NCI-H128 (cell line): Measurements from ENCODE around the gene PTPN18.
A peak's percentile ranks its signal among the peaks of the same experiment; 100 is the strongest.

Source experiments
- DNase-seq: peaks from one replicate; lab custom pipeline; 2025; ENCODE audit not compliant: unreplicated experiment; lab: John Stamatoyannopoulos, UW

The PTPN18 gene

DNA sequence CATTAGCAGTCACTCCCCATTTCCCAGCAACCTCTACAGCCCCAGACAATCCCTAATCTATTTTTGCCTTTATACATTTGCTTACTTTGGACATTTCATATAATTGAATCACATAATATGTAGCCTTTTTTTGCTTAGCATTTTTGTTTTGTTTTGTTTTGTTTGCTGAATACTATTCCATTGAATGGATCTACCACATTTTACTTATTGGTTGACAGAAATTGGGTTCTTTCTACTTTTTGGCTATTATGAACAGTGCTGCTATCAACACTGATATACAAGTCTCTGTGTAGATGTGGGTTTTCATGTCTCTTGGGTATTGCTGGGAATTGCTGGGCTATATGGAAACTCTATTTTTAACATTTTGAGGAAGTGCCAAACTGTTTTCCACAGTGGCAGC, 7.6 kb downstream of the PTPN18 start:
- DNase-seq: no peak

DNA sequence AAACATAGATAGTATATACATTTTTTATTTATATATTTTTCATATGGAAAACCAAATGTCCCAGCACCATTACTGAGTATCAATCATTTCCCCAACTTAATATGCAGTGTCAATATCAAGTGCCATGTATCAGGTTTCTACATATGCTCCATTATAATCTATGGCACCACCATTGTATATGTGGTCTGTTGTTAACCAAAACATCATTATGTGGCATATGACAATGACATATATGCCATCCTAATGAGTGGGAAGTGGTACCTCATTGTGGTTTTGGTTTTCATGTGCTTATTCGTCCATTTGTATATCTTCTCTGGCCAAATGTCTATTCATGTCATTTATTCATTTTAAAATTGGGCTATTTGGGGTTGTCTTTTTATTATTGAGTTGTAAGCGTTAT, 9.2 kb downstream of the PTPN18 start:
- DNase-seq: no peak

GRCh38 chr2:130365963-130366362, 10.1 kb downstream of the PTPN18 start:
- no peak for DNase-seq

DNA sequence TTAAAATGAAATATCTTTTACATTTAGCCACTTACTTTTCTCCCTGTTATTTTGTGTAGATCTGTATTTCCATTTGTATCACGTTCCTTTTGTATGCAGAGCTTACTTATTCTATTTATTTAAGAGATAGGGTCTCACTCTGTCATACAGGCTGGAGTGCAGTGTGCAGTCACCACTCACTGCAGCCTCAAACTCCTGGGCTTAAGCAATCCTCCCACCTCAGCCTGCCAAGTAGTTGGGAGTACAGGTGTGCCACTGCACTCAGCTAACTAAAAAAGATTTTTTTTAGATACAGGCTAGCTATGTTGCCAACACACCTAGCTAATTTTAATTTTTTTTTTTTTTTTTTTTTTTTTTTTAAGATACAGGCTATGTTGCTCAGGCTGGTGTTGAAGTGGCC, 10.9 kb downstream of the PTPN18 start:
- DNase-seq: no peak

DNA sequence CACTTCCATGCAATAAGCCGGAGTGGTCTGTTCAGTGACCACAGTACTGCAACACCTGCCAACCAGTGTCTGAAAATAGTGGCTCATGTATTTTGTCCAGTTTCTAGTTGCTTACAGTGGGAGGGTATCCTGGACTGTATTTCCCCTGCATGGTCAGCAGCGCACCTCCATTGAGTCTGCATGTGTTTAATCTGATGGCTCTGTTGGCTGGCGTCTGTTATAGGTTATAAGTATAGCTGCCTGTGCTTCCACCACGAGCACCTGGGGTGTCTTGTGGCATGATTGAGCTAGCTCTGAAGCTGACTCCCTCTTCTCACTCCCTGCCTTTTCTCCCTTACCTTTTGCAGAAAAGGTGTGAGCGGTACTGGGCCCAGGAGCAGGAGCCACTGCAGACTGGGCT, 12.9 kb downstream of the PTPN18 start:
- no peak for DNase-seq

- no peak for DNase-seq
Observed at GRCh38 chr2:130369311-130369964, 13.6 kb downstream of the PTPN18 start.

GRCh38 chr2:130369965-130370341, 14.1 kb downstream of the PTPN18 start:
- no peak for DNase-seq

- DNase-seq: no peak
Observed at GRCh38 chr2:130370490-130370889, 14.6 kb downstream of the PTPN18 start.

- DNase-seq: no peak
Observed at GRCh38 chr2:130371723-130372054, 15.8 kb downstream of the PTPN18 start.

GRCh38 chr2:130372055-130372832, 16.4 kb downstream of the PTPN18 start:
- peak; percentile 14 for DNase-seq

DNA sequence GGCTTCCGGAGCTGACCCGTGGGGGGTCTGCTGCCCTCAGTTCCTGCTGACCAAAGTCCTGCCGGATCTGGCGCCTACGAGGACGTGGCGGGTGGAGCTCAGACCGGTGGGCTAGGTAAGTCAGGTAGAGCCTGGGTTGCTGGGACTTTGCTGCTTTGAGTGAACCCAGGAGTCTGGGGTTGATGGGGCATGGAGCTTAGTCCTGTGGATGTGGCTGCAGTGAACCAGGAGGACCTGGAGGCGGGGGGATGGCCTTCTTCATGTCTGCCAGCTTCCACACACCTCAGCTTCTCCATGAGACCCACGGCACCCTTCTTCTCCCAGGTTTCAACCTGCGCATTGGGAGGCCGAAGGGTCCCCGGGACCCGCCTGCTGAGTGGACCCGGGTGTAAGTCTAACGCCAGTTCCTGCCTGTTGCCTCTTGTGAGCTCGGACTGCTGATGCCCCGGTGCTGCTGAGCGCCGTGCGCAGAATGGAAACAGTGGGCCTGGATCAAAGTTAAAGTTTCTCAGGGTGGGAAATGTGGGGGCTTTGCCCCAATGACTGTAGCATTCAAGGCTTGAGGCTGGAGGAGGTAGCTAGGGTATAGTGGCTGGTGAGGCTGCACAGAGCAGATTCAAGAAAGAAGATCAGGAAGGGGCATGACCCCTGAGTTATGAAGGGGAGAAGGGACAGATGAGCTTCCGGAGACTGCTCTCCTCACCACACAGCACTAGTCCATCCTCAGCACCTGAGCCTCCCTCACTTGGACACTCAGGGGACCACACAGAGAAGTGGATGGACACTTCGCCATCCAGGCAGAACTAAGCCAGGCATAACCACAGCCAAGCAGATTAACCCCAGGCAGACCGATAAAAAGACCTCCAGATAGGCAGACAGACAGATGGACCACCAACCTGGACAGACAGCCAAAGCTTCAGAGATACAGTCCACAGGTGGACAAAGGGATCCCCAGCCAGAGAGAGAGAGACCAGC, 17.3 kb downstream of the PTPN18 start:
- DNase-seq: no peak

- no peak for DNase-seq
Observed at GRCh38 chr2:130373808-130374365, 18.0 kb downstream of the PTPN18 start.

DNA sequence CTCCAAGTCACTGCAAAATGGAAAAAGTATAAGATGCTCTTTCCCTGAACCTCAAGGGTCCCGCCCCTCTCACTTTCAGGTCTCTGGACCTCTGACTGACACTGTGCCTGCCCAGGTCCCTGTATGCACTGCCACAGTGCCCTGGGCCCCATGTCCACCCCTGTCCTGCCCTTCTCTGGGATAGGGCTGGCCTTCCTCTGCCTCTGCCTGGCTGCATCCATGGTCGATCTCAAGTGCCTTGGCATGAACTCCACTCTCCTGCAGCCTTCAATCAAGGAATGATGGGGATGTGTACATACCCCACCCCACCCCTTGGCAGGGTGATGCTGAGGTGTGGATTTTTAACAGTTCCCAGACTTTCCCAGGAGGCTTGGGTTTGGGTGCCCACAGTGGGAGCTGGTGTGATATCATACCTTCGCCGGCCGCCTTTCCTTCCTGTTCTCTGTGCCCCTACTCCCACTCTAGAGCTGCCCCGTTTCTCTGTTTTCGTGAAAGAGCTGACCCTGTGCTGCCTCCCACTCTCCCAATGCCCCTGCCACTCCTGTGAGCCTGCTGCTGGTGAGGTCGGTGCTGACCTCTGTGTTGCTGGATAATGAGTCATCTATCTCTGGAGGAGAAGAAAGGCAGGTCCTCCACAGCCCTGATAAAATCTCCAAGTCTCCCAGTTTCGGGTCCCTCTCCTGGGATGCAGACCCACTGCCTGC, 18.9 kb downstream of the PTPN18 start:
- no peak for DNase-seq

DNA sequence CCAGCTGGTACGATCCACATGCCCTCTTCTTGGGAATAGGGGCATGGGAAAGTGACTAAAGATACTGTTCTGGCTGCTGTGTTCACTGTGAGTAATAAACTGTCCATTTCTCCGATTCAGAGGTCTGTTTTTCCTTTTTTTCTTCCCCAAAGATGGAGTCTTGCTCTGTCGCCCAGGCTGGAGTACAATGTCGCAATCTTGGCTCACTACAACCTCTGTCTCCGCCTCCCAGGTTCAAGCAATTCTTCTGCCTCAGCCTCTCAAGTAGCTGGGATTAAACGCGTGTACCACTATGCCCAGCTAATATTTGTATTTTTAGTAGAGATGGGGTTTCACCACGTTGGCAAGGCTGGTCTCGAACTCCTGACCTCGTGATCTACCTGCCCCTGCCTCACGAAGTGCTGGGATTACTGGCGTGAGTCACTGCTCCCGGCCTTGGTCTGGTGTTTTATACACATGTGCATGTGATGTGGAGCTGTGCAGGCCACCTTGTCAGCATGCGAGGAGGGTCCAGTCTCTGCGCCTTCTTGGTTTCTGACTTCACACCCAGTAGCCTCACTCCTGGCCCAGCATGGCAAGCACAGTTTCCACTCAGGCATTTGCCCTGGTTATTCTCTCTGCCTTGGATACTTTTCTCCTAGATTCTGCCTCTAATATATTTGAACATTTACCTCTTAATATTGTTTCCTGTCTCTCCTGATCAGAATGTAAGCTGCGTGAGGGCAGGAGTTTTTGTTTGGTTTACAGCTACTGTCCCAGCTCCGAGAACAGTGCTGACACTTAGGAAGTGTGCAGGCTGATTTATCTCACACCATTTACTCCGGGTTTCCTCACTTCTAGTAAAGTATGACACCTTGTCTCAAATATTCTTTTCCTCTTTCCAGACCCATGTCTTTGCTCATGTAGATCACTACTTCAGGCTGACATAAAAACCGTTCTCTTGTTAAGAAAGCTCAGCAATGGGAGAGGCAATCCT, 19.7 kb downstream of the PTPN18 start:
- no peak for DNase-seq

- no peak for DNase-seq
Observed at GRCh38 chr2:130376433-130377293, 20.8 kb downstream of the PTPN18 start.

GRCh38 chr2:130377491-130377890, 21.6 kb downstream of the PTPN18 start:
- DNase-seq: no peak

DNA sequence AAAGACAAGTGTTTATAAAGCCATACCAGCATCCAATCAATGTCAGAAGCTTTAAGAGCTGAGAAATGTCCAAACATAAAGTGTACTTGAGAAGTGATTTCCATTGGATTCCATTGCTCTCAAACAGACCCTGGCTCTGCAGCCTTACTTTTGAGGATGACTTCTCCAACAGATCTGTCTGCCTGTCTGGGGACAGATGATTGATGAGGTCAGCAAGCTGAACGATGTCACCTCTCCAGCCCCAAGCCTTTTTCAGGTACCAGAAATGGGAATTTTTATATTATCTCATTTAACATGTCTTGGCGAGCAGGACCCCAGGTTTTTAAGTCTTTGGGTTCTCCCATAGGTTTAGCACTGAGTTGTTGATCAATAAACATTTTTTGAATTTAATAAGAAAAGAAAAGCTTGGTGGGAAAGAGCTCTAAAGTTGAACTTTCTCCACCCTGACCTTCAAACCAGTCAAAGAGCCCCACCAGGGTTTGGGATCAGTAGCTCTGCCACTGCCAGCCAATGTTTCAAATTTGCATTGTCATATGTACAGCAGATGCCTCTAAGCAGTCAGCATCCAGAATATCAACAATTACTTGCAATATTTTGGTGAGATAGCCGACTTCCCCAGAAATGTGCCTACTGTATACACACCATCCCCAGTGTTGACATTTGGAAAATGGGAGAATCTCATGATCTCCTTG, 22.5 kb downstream of the PTPN18 start:
- DNase-seq: no peak

GRCh38 chr2:130378898-130379214, 23.0 kb downstream of the PTPN18 start:
- no peak for DNase-seq
